Activated CD4-positive, alpha-beta T cell treated with anti-CD3 and anti-CD28 coated beads, Interleukin-2, Interleukin-4, amounts not matched to agents 100 ng/mL and 50 ng/mL, durations not matched to agents 16 hours and 8 hours (primary cell): ENCODE measurements around the gene SH3BP2.

Experiments used
- DNase-seq: peaks from one replicate; pipeline ENCODE4 v3.0.0-alpha.2; 2020; ENCODE audit warnings: low spot score

The SH3BP2 gene

DNA sequence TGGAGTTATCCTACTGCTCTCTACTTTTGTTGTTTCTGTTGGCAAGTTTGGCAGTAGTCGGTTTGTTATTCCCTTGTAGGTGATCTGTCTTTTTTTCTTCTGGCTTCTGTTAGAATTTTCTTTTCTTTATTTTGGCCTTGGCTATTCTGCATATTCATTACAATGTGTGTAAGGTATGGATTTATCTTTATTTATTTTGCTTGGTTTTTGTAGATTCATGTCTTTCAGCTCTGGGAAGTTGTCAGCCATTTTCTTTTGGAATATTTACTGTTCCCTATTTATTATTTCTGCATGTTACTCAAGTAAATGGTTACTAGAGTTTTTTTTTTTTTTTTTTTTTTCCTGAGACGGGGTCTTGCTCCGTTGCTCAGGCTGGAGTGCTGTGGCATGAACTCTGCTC lies 63.4 kb downstream of the SH3BP2 start:
- DNase-seq: no peak

DNA sequence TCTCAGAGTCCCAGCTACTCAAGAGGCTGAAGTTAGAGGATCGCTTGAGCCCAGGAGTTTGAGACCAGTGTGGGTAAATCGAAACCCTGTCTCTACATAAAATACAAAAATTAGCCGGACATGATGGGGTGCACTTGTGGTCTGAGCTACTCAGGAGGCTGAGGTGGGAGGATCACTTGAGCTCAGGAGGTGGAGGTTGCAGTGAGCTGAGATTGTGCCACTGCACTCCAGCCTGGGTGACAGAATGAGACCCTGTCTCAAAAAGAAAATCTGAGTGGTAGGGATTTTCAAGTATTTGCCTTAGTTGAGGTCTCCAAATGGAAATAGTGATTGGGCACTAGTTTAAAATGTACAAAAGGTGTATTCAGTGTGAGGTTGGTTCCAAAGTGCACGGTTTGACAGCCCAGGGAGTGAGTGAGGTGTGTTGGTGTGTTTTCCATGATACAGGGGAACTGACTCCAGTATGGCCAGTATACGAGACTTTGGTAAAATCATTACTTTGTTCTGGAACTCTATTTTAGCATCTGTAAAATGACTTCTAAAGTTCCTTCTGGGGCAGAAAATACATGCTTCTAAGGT lies 64.6 kb downstream of the SH3BP2 start:
- no peak for DNase-seq

DNA sequence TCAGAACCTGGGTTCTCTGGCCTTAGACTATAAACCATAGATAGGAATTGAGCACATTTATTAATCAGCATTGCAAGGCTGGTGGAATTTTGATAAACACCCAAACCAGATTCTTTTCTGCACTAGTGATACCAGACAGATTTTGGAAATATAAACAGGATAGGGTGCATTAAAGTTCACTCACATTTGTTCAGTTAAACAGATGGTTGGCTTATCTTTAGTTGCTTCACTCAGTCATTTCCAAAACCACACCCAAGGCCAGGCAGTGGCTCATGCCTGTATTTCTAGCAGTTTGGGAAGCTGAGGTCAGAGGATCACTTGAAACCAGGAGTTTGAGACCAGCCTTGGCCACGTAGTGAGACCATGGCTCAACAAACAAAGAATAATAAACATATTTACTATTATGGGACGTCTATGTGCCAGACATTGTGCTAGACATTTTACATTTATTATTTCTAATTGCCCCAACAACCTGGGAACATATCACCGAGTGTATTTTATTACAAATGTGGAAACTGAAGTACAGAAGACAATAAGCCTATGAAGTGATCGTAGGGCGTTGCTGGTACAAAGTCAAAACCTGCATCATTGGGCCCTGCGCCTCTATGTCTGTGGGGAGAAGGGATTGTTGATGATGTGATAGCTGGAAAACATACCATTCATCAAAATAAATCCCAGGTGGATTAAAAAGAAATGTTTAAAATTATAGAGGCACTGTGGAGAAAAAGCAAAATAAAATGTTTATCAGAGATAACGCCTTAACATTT lies 65.7 kb downstream of the SH3BP2 start:
- no peak for DNase-seq

DNA sequence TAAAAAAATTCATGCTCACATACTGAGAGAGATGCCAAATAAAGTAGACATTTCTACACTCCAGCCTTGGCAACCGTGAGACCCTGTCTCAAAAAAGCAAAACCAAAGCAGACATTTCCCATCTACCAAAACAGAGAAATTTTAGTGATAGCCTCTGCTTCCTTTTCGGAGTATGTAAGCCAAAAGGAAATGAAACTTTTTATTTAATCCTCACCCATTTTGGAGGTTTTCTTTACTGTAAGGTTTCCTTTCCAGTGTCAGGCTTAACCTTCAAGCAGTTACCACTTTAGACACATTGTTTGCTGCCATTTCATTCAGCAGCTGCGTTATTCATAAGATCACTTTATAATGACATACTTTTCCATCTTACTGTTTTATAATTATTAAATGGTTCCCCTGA lies 66.6 kb downstream of the SH3BP2 start:
- no peak for DNase-seq

DNA sequence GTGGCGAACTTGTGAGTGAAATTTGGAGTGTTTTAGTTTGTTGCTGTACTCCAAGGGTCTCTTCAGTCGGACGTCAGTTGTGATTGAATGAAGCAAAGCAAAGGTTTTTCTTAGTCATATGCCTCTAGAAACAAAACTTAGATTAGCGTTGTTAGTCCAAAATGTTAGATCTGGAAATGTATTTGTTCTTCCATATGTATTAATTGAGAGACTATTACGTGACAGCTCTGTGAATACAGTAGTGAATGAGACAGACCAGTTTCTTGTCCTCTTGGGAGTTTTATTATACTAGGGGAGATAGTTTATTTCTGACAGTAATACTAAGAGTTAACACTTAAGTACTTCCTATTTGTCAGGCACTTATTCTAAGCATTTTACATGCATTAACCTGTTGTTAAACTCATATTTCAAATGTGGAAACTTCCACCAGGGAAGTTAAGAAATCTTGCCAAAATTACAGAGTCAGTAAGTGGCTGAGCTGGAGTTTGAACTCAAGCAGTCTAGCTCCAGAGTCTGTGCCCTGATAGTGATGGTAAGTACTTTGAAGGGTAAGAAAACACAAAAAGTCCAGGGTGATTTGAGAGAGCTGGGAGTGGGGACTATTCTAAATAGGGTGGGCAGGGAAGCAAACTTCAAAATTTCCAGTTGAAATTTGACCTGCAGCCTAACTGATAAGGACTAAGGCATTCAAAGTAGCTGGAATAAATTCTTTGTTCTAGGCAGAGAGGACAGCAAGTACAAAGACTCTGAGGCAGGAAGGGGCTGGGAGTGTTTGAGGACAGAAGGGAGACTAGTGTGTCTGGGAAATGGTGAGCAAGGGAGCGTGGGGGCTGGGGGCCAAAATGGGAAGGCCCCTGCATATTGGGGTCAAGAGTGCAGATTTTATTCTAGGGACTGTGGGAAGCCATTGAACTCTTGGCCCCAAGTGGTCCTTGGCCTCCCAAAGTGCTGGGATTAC lies 67.8 kb downstream of the SH3BP2 start:
- no peak for DNase-seq

DNA sequence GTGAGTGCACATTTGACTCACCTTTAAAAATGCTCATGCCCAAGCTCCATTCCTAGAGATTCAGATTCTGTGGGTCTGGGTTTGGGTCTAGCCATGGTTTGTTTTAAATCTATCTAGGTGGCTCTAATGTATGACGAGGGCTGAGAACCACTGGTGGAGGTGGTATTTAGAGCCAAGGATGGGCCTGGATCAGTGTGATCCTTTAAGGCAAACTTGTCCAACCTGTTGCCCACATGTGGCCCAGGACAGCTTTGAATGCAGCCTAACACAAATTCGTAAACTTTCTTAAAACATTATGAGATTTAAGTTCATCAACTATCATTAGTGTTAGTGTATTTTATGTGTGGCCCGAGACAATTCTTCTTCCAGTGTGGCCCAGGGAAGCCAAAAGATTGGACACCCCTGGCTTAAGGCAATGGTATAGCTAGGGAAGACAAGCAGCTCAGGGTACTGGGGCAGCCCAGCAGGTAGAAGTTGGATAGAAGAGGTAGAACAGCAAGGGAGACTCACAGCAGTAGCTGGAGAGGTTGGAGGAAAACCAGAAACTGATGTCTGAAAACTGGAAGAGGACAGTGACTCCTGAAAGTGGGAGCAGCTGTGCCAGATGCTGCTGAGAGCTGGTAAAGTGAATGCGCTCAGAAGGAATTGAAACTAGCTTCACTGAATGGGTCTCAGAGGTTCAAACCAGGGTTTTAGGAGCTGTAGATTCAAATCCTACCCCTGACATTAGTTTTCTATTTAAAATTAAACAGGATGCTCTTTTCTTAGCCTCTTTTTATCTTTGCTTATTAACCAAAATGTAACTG lies 68.9 kb downstream of the SH3BP2 start:
- DNase-seq: no peak

DNA sequence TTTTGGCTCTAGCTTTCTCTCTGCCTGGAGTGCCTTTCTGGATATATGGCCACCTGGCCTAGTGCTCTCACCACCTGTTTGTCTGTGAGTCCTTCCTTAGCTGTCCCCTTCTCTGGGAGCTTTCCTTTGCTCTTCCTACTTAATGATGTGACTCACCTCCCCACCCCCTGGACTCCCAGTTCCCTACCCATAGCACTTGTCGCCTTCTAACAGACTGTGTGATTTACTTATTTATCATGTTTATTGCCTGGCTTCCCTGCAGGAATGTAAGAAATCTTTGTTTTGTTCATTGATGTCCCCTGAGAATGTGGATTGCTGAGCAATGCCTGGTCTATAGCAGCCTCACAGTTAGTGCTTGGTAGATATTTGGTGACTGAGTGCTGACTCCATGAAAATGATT lies 69.6 kb downstream of the SH3BP2 start:
- DNase-seq: no peak

DNA sequence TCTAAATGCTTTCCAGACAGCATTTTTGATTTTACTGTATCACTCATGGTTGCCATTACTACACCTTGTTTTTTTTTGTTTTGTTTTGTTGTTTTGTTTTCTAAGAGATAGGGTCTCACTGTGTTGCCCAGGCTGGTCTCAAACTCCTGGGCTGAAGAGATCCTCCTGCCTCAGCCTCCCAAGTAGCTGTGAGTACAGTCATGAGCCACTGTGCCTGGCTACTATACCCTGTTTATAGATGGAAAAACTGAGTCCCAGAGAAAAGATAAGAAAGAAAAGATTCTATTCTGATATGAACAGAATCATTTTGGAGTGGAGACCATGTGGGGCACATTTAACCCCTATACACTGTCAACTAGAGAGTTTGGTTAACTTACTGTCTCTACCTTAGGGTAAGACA lies 70.8 kb downstream of the SH3BP2 start:
- DNase-seq: no peak

DNA sequence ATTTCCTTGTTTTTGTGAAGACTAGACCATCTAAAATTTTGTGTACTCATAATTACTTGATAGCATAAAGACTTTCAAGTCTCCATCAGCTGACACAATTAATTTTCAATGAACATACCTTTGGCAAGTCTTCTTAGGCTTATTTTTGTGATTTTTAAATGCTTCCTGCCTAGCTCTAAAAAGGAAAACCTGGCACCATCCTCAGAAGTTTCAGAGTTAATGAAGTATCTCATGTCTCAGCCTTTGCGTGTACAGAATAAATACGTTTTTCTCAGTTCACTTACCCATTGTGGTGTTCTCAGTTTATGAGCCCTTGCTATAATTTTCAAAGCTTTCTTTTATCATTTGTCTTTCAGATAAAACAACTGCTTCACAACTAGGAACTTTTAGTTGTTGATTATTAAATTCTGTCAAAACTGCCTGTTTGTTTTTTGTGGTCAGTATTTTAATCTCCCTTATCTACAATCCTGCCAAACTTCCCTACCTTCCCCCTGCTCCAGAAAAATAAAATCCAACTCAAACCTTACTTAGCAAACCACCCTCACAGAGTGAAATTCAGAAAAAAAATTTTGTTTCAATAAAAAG lies 72.4 kb downstream of the SH3BP2 start:
- DNase-seq: no peak

DNA sequence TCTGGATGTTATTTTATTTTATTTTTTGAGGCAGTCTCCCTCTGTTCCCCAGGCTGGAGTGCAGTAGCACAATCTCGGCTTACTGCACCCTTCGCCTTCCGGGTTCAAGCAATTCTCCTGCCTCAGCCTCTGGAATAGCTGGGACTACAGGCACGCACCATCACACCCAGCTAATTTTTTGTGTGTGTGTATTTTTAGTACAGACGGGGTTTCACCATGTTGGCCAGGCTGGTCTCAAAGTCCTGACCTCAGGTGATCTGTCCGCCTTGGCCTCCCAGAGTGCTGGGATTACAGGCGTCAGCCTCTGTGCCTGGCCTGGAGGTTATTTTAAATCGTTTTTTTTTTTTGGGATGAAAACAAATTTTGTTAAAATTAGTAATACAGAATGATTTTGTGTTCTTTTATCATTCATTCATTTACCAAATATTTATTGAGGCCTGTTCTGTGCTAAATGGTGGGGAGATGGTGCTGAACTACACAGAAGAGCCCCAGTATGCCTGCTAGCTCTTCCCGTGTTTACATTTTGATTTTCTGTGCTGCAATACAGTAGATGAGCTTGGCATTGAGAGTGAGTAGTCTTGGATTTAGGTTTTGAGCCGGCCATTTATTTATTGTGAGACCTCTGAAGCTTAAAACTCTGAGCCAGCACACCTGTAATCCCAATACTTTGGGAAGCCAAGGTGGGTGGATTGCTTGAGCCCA lies 73.4 kb downstream of the SH3BP2 start:
- no peak for DNase-seq

DNA sequence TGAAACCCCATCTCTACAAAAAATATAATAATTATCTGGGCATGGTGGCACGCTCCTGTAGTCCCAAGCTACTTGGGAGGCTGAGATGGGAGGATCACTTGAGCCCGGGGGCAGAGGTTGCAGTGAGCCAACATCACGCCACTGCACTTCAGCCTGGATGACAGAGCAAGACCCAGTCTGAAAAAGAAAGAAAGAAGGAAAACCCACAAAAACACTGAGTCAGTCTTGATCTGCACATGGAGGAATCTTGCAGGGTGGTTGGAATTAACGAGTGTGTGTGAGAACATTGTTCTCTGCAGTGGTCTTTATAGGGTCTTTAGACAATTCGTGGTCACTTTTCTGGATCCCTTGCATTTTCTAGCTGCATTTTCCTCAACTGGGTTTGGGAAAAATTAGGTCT lies 74.0 kb downstream of the SH3BP2 start:
- DNase-seq: no peak

DNA sequence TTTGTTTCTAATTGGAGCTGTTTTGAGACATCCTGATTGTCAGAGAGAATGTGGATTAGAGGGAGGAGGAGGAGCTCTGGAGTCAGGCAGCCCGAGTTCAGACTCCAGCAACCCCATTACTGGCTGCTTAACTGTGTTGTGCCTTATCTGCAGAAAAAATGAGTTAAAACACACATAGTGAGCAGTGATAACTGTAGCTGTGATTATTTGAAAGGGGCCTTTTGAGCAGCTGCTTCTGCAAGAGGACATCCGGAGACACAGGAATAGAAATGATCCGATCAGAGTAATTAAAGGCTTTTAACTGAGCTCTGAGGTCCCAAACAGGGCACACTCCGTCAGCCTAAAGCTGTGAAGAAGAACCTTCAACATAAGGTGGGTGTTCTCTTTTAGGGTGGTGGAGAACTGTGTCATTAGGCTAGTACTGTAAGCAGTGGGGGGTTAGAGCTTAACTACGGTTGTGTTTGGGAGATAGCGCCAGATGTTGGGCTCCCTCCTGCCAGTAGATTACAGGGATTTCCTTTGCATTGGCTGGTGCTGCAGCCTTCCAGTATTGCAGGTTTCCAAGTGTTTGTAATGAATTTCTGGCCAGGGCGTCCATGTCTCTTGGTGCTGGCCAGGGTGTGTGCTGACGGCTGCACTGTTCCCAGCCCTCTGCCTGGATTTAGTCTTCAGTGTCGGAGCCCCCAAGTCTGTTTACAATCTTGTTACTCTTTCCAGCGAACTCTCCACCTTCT lies 75.0 kb downstream of the SH3BP2 start:
- no peak for DNase-seq

DNA sequence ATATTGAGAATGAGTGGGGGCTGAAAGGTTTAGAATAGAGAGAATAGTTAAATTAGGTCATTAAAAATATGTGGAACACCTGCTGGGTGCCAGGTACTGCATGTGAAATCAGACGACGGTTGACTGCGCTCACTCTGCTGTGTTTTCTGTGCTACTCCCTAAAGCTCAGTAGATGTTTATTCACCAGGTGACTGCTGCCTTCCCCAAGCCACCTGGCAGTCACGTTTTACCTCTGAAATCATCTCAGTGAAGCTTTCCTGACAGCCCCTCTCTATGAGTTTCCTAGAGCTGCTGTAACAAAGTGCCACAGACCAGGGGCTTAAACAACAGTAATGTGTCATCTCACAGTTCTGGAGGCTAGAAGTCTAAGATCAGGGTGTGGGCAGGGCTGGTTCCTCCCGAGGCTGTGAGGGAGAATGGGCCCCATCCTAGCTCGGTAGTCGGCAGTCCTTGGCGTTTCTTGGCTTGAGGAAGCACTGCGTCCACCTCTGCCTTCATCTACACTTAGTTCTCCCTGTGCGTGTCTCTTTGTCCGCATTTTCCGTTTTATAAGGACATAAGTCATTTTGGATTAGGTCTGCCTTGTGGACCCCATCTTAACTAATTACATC lies 76.1 kb downstream of the SH3BP2 start:
- no peak for DNase-seq

DNA sequence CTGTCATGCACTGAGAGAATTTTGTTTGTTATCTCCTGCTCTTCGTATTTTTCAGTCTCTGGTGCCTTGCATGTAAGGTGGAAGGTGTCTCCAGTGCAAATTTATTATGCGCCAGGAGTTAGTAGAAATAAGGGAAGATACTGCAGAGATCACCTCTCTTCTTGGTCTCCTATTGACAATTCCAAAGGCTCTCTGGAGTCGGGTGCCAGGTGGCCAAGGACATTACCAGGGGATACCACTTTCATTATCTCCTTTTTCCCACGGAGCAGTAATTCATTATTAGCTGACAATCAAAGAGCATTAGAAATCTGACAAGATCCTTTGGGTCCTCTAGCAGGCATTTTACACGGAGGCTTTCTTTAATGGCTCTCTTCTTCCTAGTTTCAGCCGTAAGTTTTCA lies 76.8 kb downstream of the SH3BP2 start:
- DNase-seq: no peak

DNA sequence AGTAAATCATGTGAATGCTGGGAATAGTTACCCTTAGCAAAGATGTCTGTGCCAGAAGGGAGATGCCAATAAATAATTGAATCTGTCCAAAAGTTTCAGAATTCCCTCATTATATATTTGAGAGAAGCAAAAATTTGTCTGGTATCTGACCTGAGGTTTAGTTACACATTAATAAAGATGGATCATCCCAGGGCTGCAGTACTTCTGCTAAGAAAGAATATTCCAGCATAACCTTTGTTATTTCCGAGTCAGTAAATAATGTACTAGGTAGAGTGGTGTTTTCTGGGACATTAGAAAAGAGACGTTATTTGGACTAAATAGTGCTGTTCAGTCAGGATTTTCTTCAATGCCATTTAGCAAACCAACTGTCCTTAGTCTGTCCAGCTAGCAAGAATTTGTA lies 77.2 kb downstream of the SH3BP2 start:
- DNase-seq: no peak

DNA sequence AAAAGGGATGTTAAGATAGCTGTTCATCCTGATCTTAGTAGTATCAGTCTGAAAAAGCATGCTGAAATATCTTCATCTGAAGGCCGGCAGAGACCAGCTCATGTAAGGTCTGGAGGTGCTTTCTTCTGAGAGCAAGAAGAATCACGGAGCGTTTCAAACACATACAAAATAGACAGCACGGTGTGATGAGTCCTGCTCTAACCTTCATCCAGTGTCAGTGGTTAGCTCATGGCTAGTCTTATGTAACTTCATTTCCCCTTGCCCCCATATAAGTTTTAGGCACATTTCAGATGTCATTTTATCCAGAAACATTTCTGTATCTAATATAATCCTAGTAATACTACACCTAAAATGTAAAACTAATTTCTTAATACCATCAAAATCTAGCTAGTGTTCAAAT lies 78.6 kb downstream of the SH3BP2 start:
- no peak for DNase-seq

DNA sequence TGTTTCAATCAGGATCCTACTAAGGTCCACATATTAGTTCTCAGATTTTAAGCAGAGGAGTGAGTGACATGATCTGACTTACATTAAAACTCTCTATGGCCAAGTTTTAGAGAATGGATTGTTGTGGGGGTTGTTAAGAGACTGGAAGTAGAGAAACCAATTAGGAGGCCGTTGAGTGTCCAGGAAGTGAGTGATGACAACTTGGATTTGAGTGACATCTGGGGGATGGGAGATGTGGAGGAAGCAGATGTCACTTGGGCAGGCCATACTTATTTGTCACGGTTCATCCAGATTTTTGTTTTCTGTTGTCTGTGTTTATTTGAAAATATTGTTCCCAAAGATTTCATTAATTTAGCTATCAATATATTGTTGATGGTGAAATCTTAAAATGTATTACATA lies 79.0 kb downstream of the SH3BP2 start:
- DNase-seq: no peak

DNA sequence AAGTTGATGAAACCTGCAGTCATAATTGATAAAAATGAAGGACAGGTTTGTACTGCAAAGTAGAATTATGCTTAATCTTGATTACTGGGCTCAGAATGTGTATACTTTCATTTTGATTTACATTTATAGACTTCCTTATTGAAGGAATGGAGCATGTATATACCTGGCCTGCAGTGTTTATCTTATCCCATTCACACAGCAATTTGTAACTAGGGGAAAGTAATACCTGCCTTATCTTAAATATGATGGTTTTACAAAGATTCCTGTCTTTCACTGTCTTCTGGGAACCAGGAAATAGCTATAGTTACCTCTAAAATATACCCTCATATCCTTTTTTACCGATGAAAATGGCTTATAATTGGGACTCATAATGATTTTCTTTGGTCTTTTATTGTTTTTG lies 80.4 kb downstream of the SH3BP2 start:
- no peak for DNase-seq

DNA sequence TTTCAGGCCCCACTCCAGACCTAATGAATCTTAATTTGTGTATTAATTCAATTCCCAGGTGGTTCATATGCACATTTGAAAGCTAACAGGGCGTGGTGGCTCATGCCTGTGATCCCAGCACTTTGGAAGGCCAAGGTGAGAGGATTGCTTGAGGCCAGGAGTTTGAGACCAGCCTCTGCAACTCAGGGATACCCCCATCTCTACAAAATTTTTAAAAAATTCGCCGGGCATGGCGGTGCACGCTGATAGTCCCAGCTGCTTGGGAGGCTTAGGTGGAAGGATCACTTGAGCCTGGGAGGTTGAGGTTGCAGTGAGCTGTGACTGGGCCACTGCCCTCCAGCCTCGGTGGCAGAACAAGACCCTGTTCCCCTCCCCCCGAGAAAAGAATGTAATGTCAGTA lies 82.0 kb downstream of the SH3BP2 start:
- DNase-seq: no peak

DNA sequence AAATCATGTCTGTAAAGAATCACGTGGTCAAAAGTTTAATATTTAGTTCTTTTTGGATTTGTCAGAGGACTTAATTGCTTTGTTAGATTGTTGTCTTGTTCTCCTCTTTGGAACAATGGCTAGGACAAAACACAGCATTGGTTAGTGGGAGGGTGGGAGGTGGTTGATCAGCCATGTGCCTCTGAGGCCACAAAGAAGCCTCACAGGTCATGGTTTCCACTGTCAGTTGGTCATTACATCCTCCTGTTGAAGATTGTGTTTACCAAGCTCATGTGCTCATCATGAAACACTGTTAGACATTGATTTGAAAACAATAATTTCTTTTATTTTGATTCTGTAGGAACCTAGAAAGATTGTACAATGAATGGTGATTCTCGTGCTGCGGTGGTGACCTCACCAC lies 82.7 kb downstream of the SH3BP2 start:
- DNase-seq: no peak
